Astrocyte of the cerebellum (primary cell): ENCODE data around the gene FXYD2.
A peak's percentile ranks its signal among the peaks of the same experiment; 100 is the strongest.

Experiments used
- DNase-seq: peaks from one replicate; pipeline ENCODE4 v3.0.0-alpha.2; 2011; ENCODE audit warnings: low read depth
- H3K4me3 ChIP-seq: 2 replicates; pipeline ENCODE4 v1.5.1; 2011; ENCODE audit warnings: mild to moderate bottlenecking, low read depth, low read length, moderate library complexity
- CTCF ChIP-seq: IDR thresholded peaks from 2 replicates; pipeline ENCODE4 v1.5.1; 2012; ENCODE audit warnings: low read length, low read depth, moderate library complexity, mild to moderate bottlenecking; ENCODE audit errors: missing control alignments
- in situ Hi-C: cut with HindIII; loops from 2 replicates; pipeline ENCODE4 v1.10.0; 2017; ENCODE audit warnings: low sequenced_read_pairs

FXYD2 gene

GRCh38 chr11:117826190-117826570, 1.6 kb upstream of the FXYD2 start:
- H3K4me3 ChIP-seq, result no peak overlapping the region
- in situ Hi-C loops, result no loop called here
- TF ChIP-seq CTCF, result no peak
- DNase-seq, result no peak

- in situ Hi-C loops, result no loop called here
- no peak for TF ChIP-seq CTCF
- H3K4me3 ChIP-seq, result no peak overlapping the region
- DNase-seq, result no peak
Observed at GRCh38 chr11:117825538-117826189, 1.1 kb upstream of the FXYD2 start.

GRCh38 chr11:117823946-117824420, 561 bp downstream of the FXYD2 start:
- TF ChIP-seq CTCF, result no peak
- no peak overlapping the region for H3K4me3 ChIP-seq
- no peak for DNase-seq
- in situ Hi-C loops, result loop anchor here (25.0 kb wide), 1 partner anchor 113 kb away; the partner anchor contains the start of gene TMPRSS13

GRCh38 chr11:117823294-117823945, 1.1 kb downstream of the FXYD2 start:
- in situ Hi-C loops, result loop anchor here (25.0 kb wide), 1 partner anchor 114 kb away; the partner anchor contains the start of gene TMPRSS13

GRCh38 chr11:117822074-117823033, 2.2 kb downstream of the FXYD2 start:
- in situ Hi-C loops, result loop anchor here (25.0 kb wide), 1 partner anchor 115 kb away; the partner anchor contains the start of gene TMPRSS13
- H3K4me3 ChIP-seq, result no peak overlapping the region
- peak; percentile 66 for TF ChIP-seq CTCF
- no peak for DNase-seq

More at GRCh38 chr11:117823294-117823945, 1.1 kb downstream of the FXYD2 start:
- no peak for DNase-seq
- TF ChIP-seq CTCF, result peak; percentile 15
- no peak overlapping the region for H3K4me3 ChIP-seq

- no peak for TF ChIP-seq CTCF
- no peak for DNase-seq
- H3K4me3 ChIP-seq, result no peak overlapping the region
- in situ Hi-C loops, result loop anchor here (25.0 kb wide), 1 partner anchor 116 kb away; the partner anchor contains the start of gene TMPRSS13
Observed at GRCh38 chr11:117821431-117821830, 3.1 kb downstream of the FXYD2 start.
